Gastroesophageal sphincter (tissue), 4 donors: ENCODE measurements around the gene ACOT7. TPM values are rescaled to one million over a fixed set of nuclear protein-coding genes. Genes with fewer than 3 reads are reported as not detected.

Experiments used
- ATAC-seq: fragments of 150-250 bp; one replicate; pipeline ENCODE4 v1.9.1; 2016; ENCODE audit warnings: mild to moderate bottlenecking, moderate library complexity
- H3K27ac ChIP-seq, 4 donors: fragments of 200-600 bp; sonication (generic) in 3 of 4; 1 replicate in 3 of 4; 2 replicates in 1 of 4; pipeline ENCODE4 v1.5.1; 2016 to 2019
- H3K27me3 ChIP-seq: fragments of 200-600 bp; sonication (generic); one replicate; pipeline ENCODE4 v1.5.1; 2019
- H3K36me3 ChIP-seq, 2 donors: fragments of 200-600 bp; sonication (generic); one replicate each; pipeline ENCODE4 v1.5.1; 2019; ENCODE audit warnings: control low read depth in 1 of 2
- H3K4me1 ChIP-seq, 3 donors: fragments of 200-600 bp; sonication (generic); 1 replicate in 2 of 3; 2 replicates in 1 of 3; pipeline ENCODE4 v1.5.1; 2016 to 2019; ENCODE audit warnings: control low read depth in 2 of 3
- H3K4me3 ChIP-seq, 2 donors: fragments of 200-600 bp; sonication (generic); one replicate each; pipeline ENCODE4 v1.5.1; 2019; ENCODE audit warnings: mild to moderate bottlenecking in 1 of 2, moderate library complexity in 1 of 2
- H3K9me3 ChIP-seq, 3 donors: fragments of 200-600 bp; sonication (generic); one replicate each; pipeline ENCODE4 v1.5.1; 2017 to 2019; ENCODE audit warnings: control low read depth in 2 of 3
- CTCF ChIP-seq, 4 experiments: fragments of 200-600 bp in 2 of 4; fragments of 450-650 bp in 2 of 4; sonication (generic) in 1 of 4; IDR thresholded peaks; one replicate each; pipeline ENCODE4 v1.5.1; 2017 to 2019; ENCODE audit warnings: antibody characterized with exemption in 4 of 4, mild to moderate bottlenecking in 2 of 4, moderate library complexity in 2 of 4
- EP300 ChIP-seq: sonication (generic); formaldehyde crosslinking; IDR thresholded peaks from one replicate; pipeline ENCODE4 v1.6.1; 2017; ENCODE audit warnings: antibody characterized with exemption, mild to moderate bottlenecking
- POLR2A ChIP-seq, 2 donors: fragments of 450-650 bp; IDR thresholded peaks; one replicate each; pipeline ENCODE4 v1.6.1; 2017; ENCODE audit warnings: antibody characterized with exemption in 2 of 2, mild to moderate bottlenecking in 2 of 2, moderate library complexity in 1 of 2
- POLR2AphosphoS5 ChIP-seq: sonication (generic); formaldehyde crosslinking; IDR thresholded peaks from one replicate; pipeline ENCODE4 v1.6.1; 2017; ENCODE audit warnings: antibody characterized with exemption
- WGBS, 2 donors: methylation state at CpG; one replicate each; pipeline ENCODE4 v1.1.5; 2018; ENCODE audit warnings: low coverage in 1 of 2; 5-methylcytosine and 5-hydroxymethylcytosine counted together
- total RNA-seq, 4 donors: library from RNA; depleted of rRNA; stranded (reverse); fragments of >200 nt; gene quantifications; one replicate each; pipeline ENCODE4 v1.1.0, GENCODE V29; 2016

Gene ACOT7
- total RNA-seq, 4 donors from 2014 or later = 22.3 to 32.5 (median 25.0) TPM

- Histone ChIP-seq H3K36me3 (peaks cover 0 to 17% of the 10 kb centered on the region in 2 donors), H3K27ac (no peak overlapping the region), H3K9me3 (no peaks in the 10 kb centered on the region), H3K4me1 (peaks cover 0 to 37% (median 6%) of the 10 kb centered on the region in 3 donors), H3K4me3 (peak overlapping the region in 1 of 2 donors; percentile 22), H3K27me3 (peaks cover 99% of the 10 kb centered on the region)
- ATAC-seq = no peak
- 47% methylated on average over 3 of the region's 96 CpGs; no CpG with 5 or more reads in 1 of the 2 donors for WGBS, 2 donors
- TF ChIP-seq EP300 (no peak), POLR2A (IDR thresholded peaks at IDR 0.05) (no peak), POLR2AphosphoS5 (no peak), CTCF (IDR thresholded peaks at IDR 0.05) (no peak)
These were observed 144.4 kb downstream of the ACOT7 start for GRCh38 chr1:6248932-6249738.

- peaks cover 99% of the 10 kb centered on the region for H3K27me3 ChIP-seq
- whole genome bisulfite sequencing, 2 donors = 83% methylated on average over 3 of the region's 14 CpGs; no CpG with 5 or more reads in 1 of the 2 donors
- H3K9me3 ChIP-seq = no peaks in the 10 kb centered on the region
- peaks cover 0 to 8% of the 10 kb centered on the region in 2 donors for H3K36me3 ChIP-seq
- H3K27ac ChIP-seq = no peak overlapping the region
- no peak for ATAC-seq
- H3K4me1 ChIP-seq = peaks cover 0 to 37% (median 6%) of the 10 kb centered on the region in 3 donors
- no peak for TF ChIP-seq EP300
- TF ChIP-seq POLR2A (IDR thresholded peaks at IDR 0.05) = no peak
- no peak for TF ChIP-seq POLR2AphosphoS5
- no peak for TF ChIP-seq CTCF (IDR thresholded peaks at IDR 0.05)
- no peak overlapping the region for H3K4me3 ChIP-seq
These were observed 145.3 kb downstream of the ACOT7 start for GRCh38 chr1:6248161-6248776.

GRCh38 chr1:6247651-6248050 is 145.9 kb downstream of the ACOT7 start:
- Histone ChIP-seq H3K27me3 (peaks cover 100% of the 10 kb centered on the region), H3K4me1 (peaks cover 0 to 40% (median 7%) of the 10 kb centered on the region in 3 donors), H3K9me3 (no peaks in the 10 kb centered on the region), H3K27ac (no peak overlapping the region), H3K36me3 (peaks cover 0 to 4% of the 10 kb centered on the region in 2 donors), H3K4me3 (no peak overlapping the region)
- ATAC-seq = no peak
- no peak for TF ChIP-seq CTCF (IDR thresholded peaks at IDR 0.05)
- TF ChIP-seq EP300 = no peak
- TF ChIP-seq POLR2A (IDR thresholded peaks at IDR 0.05) = no peak
- TF ChIP-seq POLR2AphosphoS5 = no peak
- no CpG with 5 or more reads among the region's 5 CpGs for WGBS, 2 donors

GRCh38 chr1:6246497-6247467 is 146.8 kb downstream of the ACOT7 start:
- 3% methylated on average over 7 of the region's 30 CpGs; no CpG with 5 or more reads in 1 of the 2 donors for WGBS, 2 donors
- H3K27me3 ChIP-seq = peaks cover 100% of the 10 kb centered on the region

More at GRCh38 chr1:6246497-6247467, 146.8 kb downstream of the ACOT7 start:
- ATAC-seq = peak; percentile 71
- TF ChIP-seq POLR2A (IDR thresholded peaks at IDR 0.05) (no peak), CTCF (IDR thresholded peaks at IDR 0.05) (peak in 3 of 4 experiments; percentile 97 to 99 (median 98))
- Histone ChIP-seq H3K4me1 (peaks cover 0 to 48% (median 15%) of the 10 kb centered on the region in 3 donors), H3K4me3 (no peak overlapping the region), H3K36me3 (no peaks in the 10 kb centered on the region), H3K27ac (no peak overlapping the region), H3K9me3 (no peaks in the 10 kb centered on the region)
